ENCODE results near the gene ITGB1BP1. TPM values are rescaled to one million over a fixed set of nuclear protein-coding genes. Genes with fewer than 3 reads are reported as not detected.

The ITGB1BP1 gene
- total and polyA plus RNA-seq, 7 experiments from 2014 or later, result 45.1 to 123 (median 56.1) TPM

GRCh38 chr2:9415516-9416169 is 7.7 kb downstream of the ITGB1BP1 start:
- POLR2A ChIA-PET, result interaction anchor here (0.5 kb wide), 1 partner anchor 105 kb away, joined by 3 read pairs; no protein-coding TSS in a partner anchor
- no peak for DNase-seq
- CTCF ChIA-PET, result no interaction called here
- Histone ChIP-seq H3K4me1 (ENCODE audit: control insufficient read depth in 2 of 2, insufficient read depth in 2 of 2, low read length in 2 of 2) (peaks cover 0 to 15% of the 10 kb centered on the region in 2 donors), H3K36me3 (ENCODE audit: control insufficient read depth in 2 of 3, insufficient read depth in 3 of 3, low read length in 3 of 3) (peaks cover 0 to 20% (median 3%) of the 10 kb centered on the region in 3 experiments), H3K4me3 (ENCODE audit: low read length) (no peak overlapping the region), H3K27me3 (ENCODE audit: control insufficient read depth in 2 of 2, insufficient read depth in 2 of 2, low read length in 2 of 2) (no peaks in the 10 kb centered on the region), H3K27ac (ENCODE audit: low read depth, low read length) (no peak overlapping the region), H3K9me3 (ENCODE audit: control insufficient read depth in 2 of 3, low read length in 3 of 3) (no peaks in the 10 kb centered on the region)
- Mint-ChIP-seq H3K36me3 (peaks cover 0 to 37% (median 11%) of the 10 kb centered on the region in 5 donors), H3K4me1 (peaks cover 16 to 43% (median 30%) of the 10 kb centered on the region in 7 donors), H3K27ac (no peak overlapping the region), H3K4me3 (no peak overlapping the region), H3K9me3 (no peaks in the 10 kb centered on the region), H3K27me3 (no peaks in the 10 kb centered on the region)
- no peak for ATAC-seq
- intact Hi-C loops (cut with micrococcal nuclease), result no loop called here

- Histone ChIP-seq H3K9me3 (ENCODE audit: control insufficient read depth in 2 of 3, low read length in 3 of 3) (no peaks in the 10 kb centered on the region), H3K4me3 (ENCODE audit: low read length) (no peak overlapping the region), H3K4me1 (ENCODE audit: control insufficient read depth in 2 of 2, insufficient read depth in 2 of 2, low read length in 2 of 2) (peaks cover 0 to 10% of the 10 kb centered on the region in 2 donors), H3K27ac (ENCODE audit: low read depth, low read length) (no peak overlapping the region), H3K27me3 (ENCODE audit: control insufficient read depth in 2 of 2, insufficient read depth in 2 of 2, low read length in 2 of 2) (no peaks in the 10 kb centered on the region), H3K36me3 (ENCODE audit: control insufficient read depth in 2 of 3, insufficient read depth in 3 of 3, low read length in 3 of 3) (peaks cover 0 to 35% (median 3%) of the 10 kb centered on the region in 3 experiments)
- no peaks in the 10 kb centered on the region for H3K9me3 Mint-ChIP-seq
- ChIA-PET CTCF (no interaction called here), POLR2A (no interaction called here)
- no peaks in the 10 kb centered on the region for H3K27me3 Mint-ChIP-seq
- no peak for DNase-seq
- intact Hi-C loops (cut with micrococcal nuclease), result no loop called here
- peaks cover 5 to 23% (median 10%) of the 10 kb centered on the region in 7 donors for H3K4me1 Mint-ChIP-seq
- ATAC-seq, result no peak
- peak overlapping the region in 3 of 9 donors; percentile 17 to 56 (median 26) for H3K27ac Mint-ChIP-seq
- peaks cover 0 to 41% (median 12%) of the 10 kb centered on the region in 5 donors for H3K36me3 Mint-ChIP-seq
- H3K4me3 Mint-ChIP-seq, result no peak overlapping the region
These were observed 10.5 kb downstream of the ITGB1BP1 start for GRCh38 chr2:9412781-9413180.

- POLR2A ChIA-PET, result no interaction called here
- no peak for DNase-seq
- Mint-ChIP-seq H3K27me3 (no peaks in the 10 kb centered on the region), H3K4me3 (no peak overlapping the region), H3K36me3 (peaks cover 3 to 45% (median 14%) of the 10 kb centered on the region in 5 donors), H3K9me3 (no peaks in the 10 kb centered on the region), H3K27ac (no peak overlapping the region), H3K4me1 (peaks cover 0 to 12% (median 2%) of the 10 kb centered on the region in 7 donors)
- H3K36me3 ChIP-seq (ENCODE audit: control insufficient read depth in 2 of 3, insufficient read depth in 3 of 3, low read length in 3 of 3), result peaks cover 0 to 41% (median 3%) of the 10 kb centered on the region in 3 experiments
- no peak for ATAC-seq
- no peaks in the 10 kb centered on the region for H3K27me3 ChIP-seq (ENCODE audit: control insufficient read depth in 2 of 2, insufficient read depth in 2 of 2, low read length in 2 of 2)
- intact Hi-C loops (cut with micrococcal nuclease), result no loop called here
- no peaks in the 10 kb centered on the region for H3K4me1 ChIP-seq (ENCODE audit: control insufficient read depth in 2 of 2, insufficient read depth in 2 of 2, low read length in 2 of 2)
- H3K9me3 ChIP-seq (ENCODE audit: control insufficient read depth in 2 of 3, low read length in 3 of 3), result no peaks in the 10 kb centered on the region
- CTCF ChIA-PET, result interaction anchor here (0.6 kb wide), 1 partner anchor 117 kb away, joined by 3 read pairs; no protein-coding TSS in a partner anchor
- H3K4me3 ChIP-seq (ENCODE audit: low read length), result no peak overlapping the region
- H3K27ac ChIP-seq (ENCODE audit: low read depth, low read length), result no peak overlapping the region
These were observed 13.2 kb downstream of the ITGB1BP1 start for GRCh38 chr2:9410108-9410507.

GRCh38 chr2:9408641-9409151 is 14.6 kb downstream of the ITGB1BP1 start:
- H3K4me3 Mint-ChIP-seq, result no peak overlapping the region
- ATAC-seq (no peak), DNase-seq (no peak)
- no peaks in the 10 kb centered on the region for H3K27me3 Mint-ChIP-seq
- H3K4me1 Mint-ChIP-seq, result peaks cover 0 to under 1% (median 0%) of the 10 kb centered on the region in 7 donors
- intact Hi-C loops (cut with micrococcal nuclease), result no loop called here
- no peak overlapping the region for H3K4me3 ChIP-seq (ENCODE audit: low read length)
- CTCF ChIA-PET, result no interaction called here
- H3K4me1 ChIP-seq (ENCODE audit: control insufficient read depth in 2 of 2, insufficient read depth in 2 of 2, low read length in 2 of 2), result no peaks in the 10 kb centered on the region
- no peak overlapping the region for H3K27ac Mint-ChIP-seq
- peaks cover 3 to 37% (median 14%) of the 10 kb centered on the region in 5 donors for H3K36me3 Mint-ChIP-seq
- POLR2A ChIA-PET, result no interaction called here
- H3K9me3 Mint-ChIP-seq, result no peaks in the 10 kb centered on the region
- no peaks in the 10 kb centered on the region for H3K9me3 ChIP-seq (ENCODE audit: control insufficient read depth in 2 of 3, low read length in 3 of 3)
- no peaks in the 10 kb centered on the region for H3K27me3 ChIP-seq (ENCODE audit: control insufficient read depth in 2 of 2, insufficient read depth in 2 of 2, low read length in 2 of 2)
- no peak overlapping the region for H3K27ac ChIP-seq (ENCODE audit: low read depth, low read length)
- peaks cover 0 to 37% (median 3%) of the 10 kb centered on the region in 3 experiments for H3K36me3 ChIP-seq (ENCODE audit: control insufficient read depth in 2 of 3, insufficient read depth in 3 of 3, low read length in 3 of 3)

GRCh38 chr2:9407363-9407811 is 15.9 kb downstream of the ITGB1BP1 start:
- H3K9me3 ChIP-seq (ENCODE audit: control insufficient read depth in 2 of 3, low read length in 3 of 3), result no peaks in the 10 kb centered on the region
- Mint-ChIP-seq H3K9me3 (no peaks in the 10 kb centered on the region), H3K4me3 (no peak overlapping the region), H3K4me1 (no peaks in the 10 kb centered on the region), H3K27ac (peak overlapping the region in 1 of 9 donors; percentile 5), H3K27me3 (no peaks in the 10 kb centered on the region), H3K36me3 (peaks cover 3 to 32% (median 14%) of the 10 kb centered on the region in 5 donors)
- ATAC-seq (no peak), DNase-seq (no peak)
- intact Hi-C loops (cut with micrococcal nuclease), result no loop called here
- no peaks in the 10 kb centered on the region for H3K4me1 ChIP-seq (ENCODE audit: control insufficient read depth in 2 of 2, insufficient read depth in 2 of 2, low read length in 2 of 2)
- no peak overlapping the region for H3K4me3 ChIP-seq (ENCODE audit: low read length)
- peaks cover 0 to 34% (median 3%) of the 10 kb centered on the region in 3 experiments for H3K36me3 ChIP-seq (ENCODE audit: control insufficient read depth in 2 of 3, insufficient read depth in 3 of 3, low read length in 3 of 3)
- CTCF ChIA-PET, result no interaction called here
- POLR2A ChIA-PET, result no interaction called here
- H3K27ac ChIP-seq (ENCODE audit: low read depth, low read length), result no peak overlapping the region
- no peaks in the 10 kb centered on the region for H3K27me3 ChIP-seq (ENCODE audit: control insufficient read depth in 2 of 2, insufficient read depth in 2 of 2, low read length in 2 of 2)

- Histone ChIP-seq H3K9me3 (ENCODE audit: control insufficient read depth in 2 of 3, low read length in 3 of 3) (no peaks in the 10 kb centered on the region), H3K36me3 (ENCODE audit: control insufficient read depth in 2 of 3, insufficient read depth in 3 of 3, low read length in 3 of 3) (peaks cover 0 to 29% (median 0%) of the 10 kb centered on the region in 3 experiments), H3K4me1 (ENCODE audit: control insufficient read depth in 2 of 2, insufficient read depth in 2 of 2, low read length in 2 of 2) (no peaks in the 10 kb centered on the region), H3K27me3 (ENCODE audit: control insufficient read depth in 2 of 2, insufficient read depth in 2 of 2, low read length in 2 of 2) (no peaks in the 10 kb centered on the region), H3K4me3 (ENCODE audit: low read length) (no peak overlapping the region), H3K27ac (ENCODE audit: low read depth, low read length) (no peak overlapping the region)
- Mint-ChIP-seq H3K9me3 (no peaks in the 10 kb centered on the region), H3K36me3 (peaks cover 3 to 27% (median 13%) of the 10 kb centered on the region in 5 donors), H3K27ac (peak overlapping the region in 4 of 9 donors; percentile 22 to 76 (median 44)), H3K27me3 (no peaks in the 10 kb centered on the region), H3K4me1 (no peaks in the 10 kb centered on the region), H3K4me3 (no peak overlapping the region)
- ChIA-PET POLR2A (no interaction called here), CTCF (no interaction called here)
- intact Hi-C loops (cut with micrococcal nuclease), result no loop called here
- DNase-seq (no peak), ATAC-seq (no peak)
These were observed 16.6 kb downstream of the ITGB1BP1 start for GRCh38 chr2:9406529-9407362.

Data from naive thymus-derived CD4-positive, alpha-beta T cell (primary cell).